Osteocyte (in vitro differentiated cells): Measurements from ENCODE around the gene TPO. TPM values are rescaled to one million over a fixed set of nuclear protein-coding genes. Genes with fewer than 3 reads are reported as not detected.
"Not testable (repeated sequence)": the region's sequence is repeated elsewhere in the genome, so short reads cannot be mapped to it uniquely, and the experiment has no call there.

Source experiments
- DNase-seq: peaks from one replicate; pipeline ENCODE4 v3.0.0; 2021; ENCODE audit warnings: mixed read lengths; ENCODE audit not compliant: unreplicated experiment; ENCODE audit errors: extremely low spot score
- H3K27ac Mint-ChIP-seq: one replicate; pipeline ENCODE4 v1.8.0; 2021; ENCODE audit warnings: mild to moderate bottlenecking, mixed read lengths; ENCODE audit not compliant: unreplicated experiment
- H3K27me3 Mint-ChIP-seq: one replicate; pipeline ENCODE4 v1.8.0; 2021; ENCODE audit warnings: mixed read lengths; ENCODE audit not compliant: unreplicated experiment
- H3K36me3 Mint-ChIP-seq: one replicate; pipeline ENCODE4 v1.8.0; 2021; ENCODE audit warnings: mixed read lengths; ENCODE audit not compliant: unreplicated experiment
- H3K4me1 Mint-ChIP-seq: one replicate; pipeline ENCODE4 v1.8.0; 2021; ENCODE audit warnings: mixed read lengths; ENCODE audit not compliant: unreplicated experiment
- H3K4me3 Mint-ChIP-seq: one replicate; pipeline ENCODE4 v1.8.0; 2021; ENCODE audit warnings: mild to moderate bottlenecking, moderate library complexity, mixed read lengths; ENCODE audit not compliant: unreplicated experiment
- H3K9me3 Mint-ChIP-seq: one replicate; pipeline ENCODE4 v1.8.0; 2021; ENCODE audit warnings: mixed read lengths; ENCODE audit not compliant: unreplicated experiment
- CTCF ChIP-seq: fragments of 200-600 bp; sonication (generic); IDR thresholded peaks from 2 replicates; pipeline ENCODE4 v1.5.0; 2021; ENCODE audit warnings: antibody characterized with exemption, mild to moderate bottlenecking, moderate library complexity
- total RNA-seq: library from RNA; stranded (reverse); gene quantifications from 2 replicates; pipeline ENCODE4 v1.2.1, GENCODE V29; 2021

TPO gene
- total RNA-seq, 1 donor from 2014 or later: not detected

- Mint-ChIP-seq H3K27me3 (no peaks in the 10 kb centered on the region), H3K4me1 (no peaks in the 10 kb centered on the region), H3K27ac (no peak overlapping the region), H3K9me3 (no peaks in the 10 kb centered on the region), H3K36me3 (no peaks in the 10 kb centered on the region), H3K4me3 (no peak overlapping the region)
- no peak for TF ChIP-seq CTCF
- DNase-seq: no peak
Measured at GRCh38 chr2:1405124-1405523, 8.1 kb upstream of the TPO start.

- Mint-ChIP-seq H3K27ac (no peak overlapping the region), H3K4me3 (no peak overlapping the region), H3K36me3 (no peaks in the 10 kb centered on the region), H3K27me3 (no peaks in the 10 kb centered on the region), H3K4me1 (no peaks in the 10 kb centered on the region), H3K9me3 (no peaks in the 10 kb centered on the region)
- no peak for DNase-seq
- TF ChIP-seq CTCF: no peak
Measured at GRCh38 chr2:1405967-1406366, 7.3 kb upstream of the TPO start.

GRCh38 chr2:1406434-1406833 is 6.8 kb upstream of the TPO start:
- H3K4me3 Mint-ChIP-seq: no peak overlapping the region
- no peaks in the 10 kb centered on the region for H3K36me3 Mint-ChIP-seq
- no peak for TF ChIP-seq CTCF
- no peaks in the 10 kb centered on the region for H3K4me1 Mint-ChIP-seq
- no peaks in the 10 kb centered on the region for H3K9me3 Mint-ChIP-seq
- no peaks in the 10 kb centered on the region for H3K27me3 Mint-ChIP-seq
- no peak overlapping the region for H3K27ac Mint-ChIP-seq
- no peak for DNase-seq

GRCh38 chr2:1407950-1408675 is 5.2 kb upstream of the TPO start:
- Mint-ChIP-seq H3K27me3 (no peaks in the 10 kb centered on the region), H3K9me3 (no peaks in the 10 kb centered on the region), H3K27ac (no peak overlapping the region), H3K4me3 (no peak overlapping the region), H3K36me3 (no peaks in the 10 kb centered on the region), H3K4me1 (no peaks in the 10 kb centered on the region)
- DNase-seq: no peak
- TF ChIP-seq CTCF: no peak

GRCh38 chr2:1414121-1414520 is 858 bp downstream of the TPO start:
- Mint-ChIP-seq H3K27ac (no peak overlapping the region), H3K36me3 (no peaks in the 10 kb centered on the region), H3K27me3 (no peaks in the 10 kb centered on the region), H3K9me3 (peaks cover 7% of the 10 kb centered on the region), H3K4me3 (no peak overlapping the region), H3K4me1 (no peaks in the 10 kb centered on the region)
- no peak for TF ChIP-seq CTCF
- no peak for DNase-seq

GRCh38 chr2:1414901-1415300 is 1.6 kb downstream of the TPO start:
- not testable (repeated sequence) for DNase-seq, H3K4me3 Mint-ChIP-seq, H3K36me3 Mint-ChIP-seq, H3K9me3 Mint-ChIP-seq, H3K27ac Mint-ChIP-seq, H3K4me1 Mint-ChIP-seq, H3K27me3 Mint-ChIP-seq
